Measurements from ENCODE around the gene BCL7A. TPM values are rescaled to one million over a fixed set of nuclear protein-coding genes. Genes with fewer than 3 reads are reported as not detected.

The BCL7A gene
- total RNA-seq, 4 donors from 2014 or later, result 0.26 to 12.2 (median 4.2) TPM

- intact Hi-C loops (cut with DNase I; ENCODE audit: low total_unique reads), result no loop called here
- Histone ChIP-seq H3K36me3 (no peaks in the 10 kb centered on the region), H3K4me3 (no peak overlapping the region), H3K27me3 (no peaks in the 10 kb centered on the region), H3K4me1 (peaks cover 0 to 6% of the 10 kb centered on the region in 2 donors), H3K27ac (no peak overlapping the region), H3K9me3 (no peaks in the 10 kb centered on the region)
- no peak for DNase-seq
- no peak for TF ChIP-seq CTCF (IDR thresholded peaks at IDR 0.05)
- no peak for TF ChIP-seq POLR2A (IDR thresholded peaks at IDR 0.05)
Measured at GRCh38 chr12:122001466-122002209, 20.0 kb upstream of the BCL7A start.

GRCh38 chr12:122003651-122004611, 17.8 kb upstream of the BCL7A start:
- H3K4me3 ChIP-seq, result no peak overlapping the region
- H3K4me1 ChIP-seq, result peaks cover 0 to 6% of the 10 kb centered on the region in 2 donors
- H3K27ac ChIP-seq, result peak overlapping the region; percentile 8 to 15
- no peaks in the 10 kb centered on the region for H3K36me3 ChIP-seq
- TF ChIP-seq CTCF (IDR thresholded peaks at IDR 0.05) (no peak), POLR2A (IDR thresholded peaks at IDR 0.05) (no peak)
- no peaks in the 10 kb centered on the region for H3K27me3 ChIP-seq
- no peak for DNase-seq
- H3K9me3 ChIP-seq, result no peaks in the 10 kb centered on the region
- intact Hi-C loops (cut with DNase I; ENCODE audit: low total_unique reads), result no loop called here

GRCh38 chr12:122004633-122005071, 17.0 kb upstream of the BCL7A start:
- Histone ChIP-seq H3K9me3 (no peaks in the 10 kb centered on the region), H3K4me3 (no peak overlapping the region), H3K27ac (peak overlapping the region; percentile 8 to 15), H3K36me3 (no peaks in the 10 kb centered on the region), H3K4me1 (peaks cover 0 to 6% of the 10 kb centered on the region in 2 donors), H3K27me3 (no peaks in the 10 kb centered on the region)
- TF ChIP-seq POLR2A (IDR thresholded peaks at IDR 0.05), result no peak
- TF ChIP-seq CTCF (IDR thresholded peaks at IDR 0.05), result no peak
- DNase-seq, result no peak
- intact Hi-C loops (cut with DNase I; ENCODE audit: low total_unique reads), result no loop called here

- no peak for DNase-seq
- intact Hi-C loops (cut with DNase I; ENCODE audit: low total_unique reads), result no loop called here
Measured at GRCh38 chr12:122005252-122005776, 16.4 kb upstream of the BCL7A start.

More at GRCh38 chr12:122005252-122005776, 16.4 kb upstream of the BCL7A start:
- TF ChIP-seq CTCF (IDR thresholded peaks at IDR 0.05), result no peak
- TF ChIP-seq POLR2A (IDR thresholded peaks at IDR 0.05), result no peak
- no peak overlapping the region for H3K27ac ChIP-seq
- no peaks in the 10 kb centered on the region for H3K9me3 ChIP-seq
- H3K4me1 ChIP-seq, result peaks cover 0 to 6% of the 10 kb centered on the region in 2 donors
- H3K27me3 ChIP-seq, result no peaks in the 10 kb centered on the region
- no peaks in the 10 kb centered on the region for H3K36me3 ChIP-seq
- H3K4me3 ChIP-seq, result no peak overlapping the region
